ENCODE results near the gene CSTB.

The CSTB gene

DNA sequence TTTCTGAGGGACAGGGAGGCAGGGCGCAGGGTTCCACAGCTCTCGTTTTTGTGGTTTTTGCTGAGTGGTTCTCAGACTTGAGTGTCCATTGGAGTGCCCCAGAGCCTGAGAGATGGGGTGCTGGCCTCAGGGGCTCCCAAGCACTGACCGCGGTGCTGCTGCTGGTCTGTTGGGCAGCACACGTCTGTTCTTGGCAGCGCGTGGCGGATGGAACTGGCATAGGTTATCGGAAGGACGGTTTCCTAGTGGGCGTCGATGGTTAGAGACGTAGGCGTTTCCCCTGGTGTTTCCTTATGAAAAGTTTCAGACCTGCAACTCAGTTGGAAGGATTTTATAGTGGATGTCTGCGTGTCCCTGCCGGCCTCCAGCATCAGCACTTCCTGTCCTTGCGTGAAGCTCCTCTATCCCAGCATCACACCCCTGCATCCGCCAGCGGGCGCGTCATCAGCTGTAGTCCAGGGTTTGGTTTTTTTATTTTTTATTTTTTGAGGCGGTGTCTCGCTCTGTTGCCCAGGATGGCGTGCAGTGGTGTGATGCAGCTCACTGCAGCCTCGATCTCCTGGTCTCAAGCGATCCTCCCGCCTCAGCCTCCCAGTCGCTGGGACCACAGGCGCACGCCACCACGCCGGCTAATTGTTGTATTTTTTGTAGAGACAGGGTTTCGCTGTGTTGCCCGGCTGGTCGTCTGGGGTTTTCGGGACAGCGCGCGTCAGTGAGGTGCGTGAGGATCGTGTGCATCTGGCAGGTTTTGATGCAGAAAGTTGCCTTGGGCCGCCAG, 25.1 kb upstream of the CSTB start:
- TF ChIP-seq ZFX (IDR thresholded peaks at IDR 0.05), result no peak
- TF ChIP-seq, protein P1, sequence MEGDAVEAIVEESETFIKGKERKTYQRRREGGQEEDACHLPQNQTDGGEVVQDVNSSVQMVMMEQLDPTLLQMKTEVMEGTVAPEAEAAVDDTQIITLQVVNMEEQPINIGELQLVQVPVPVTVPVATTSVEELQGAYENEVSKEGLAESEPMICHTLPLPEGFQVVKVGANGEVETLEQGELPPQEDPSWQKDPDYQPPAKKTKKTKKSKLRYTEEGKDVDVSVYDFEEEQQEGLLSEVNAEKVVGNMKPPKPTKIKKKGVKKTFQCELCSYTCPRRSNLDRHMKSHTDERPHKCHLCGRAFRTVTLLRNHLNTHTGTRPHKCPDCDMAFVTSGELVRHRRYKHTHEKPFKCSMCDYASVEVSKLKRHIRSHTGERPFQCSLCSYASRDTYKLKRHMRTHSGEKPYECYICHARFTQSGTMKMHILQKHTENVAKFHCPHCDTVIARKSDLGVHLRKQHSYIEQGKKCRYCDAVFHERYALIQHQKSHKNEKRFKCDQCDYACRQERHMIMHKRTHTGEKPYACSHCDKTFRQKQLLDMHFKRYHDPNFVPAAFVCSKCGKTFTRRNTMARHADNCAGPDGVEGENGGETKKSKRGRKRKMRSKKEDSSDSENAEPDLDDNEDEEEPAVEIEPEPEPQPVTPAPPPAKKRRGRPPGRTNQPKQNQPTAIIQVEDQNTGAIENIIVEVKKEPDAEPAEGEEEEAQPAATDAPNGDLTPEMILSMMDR (conservative IDR thresholded peaks at IDR 0.05), result no peak
- H3K27ac ChIP-seq, result no peak overlapping the region

DNA sequence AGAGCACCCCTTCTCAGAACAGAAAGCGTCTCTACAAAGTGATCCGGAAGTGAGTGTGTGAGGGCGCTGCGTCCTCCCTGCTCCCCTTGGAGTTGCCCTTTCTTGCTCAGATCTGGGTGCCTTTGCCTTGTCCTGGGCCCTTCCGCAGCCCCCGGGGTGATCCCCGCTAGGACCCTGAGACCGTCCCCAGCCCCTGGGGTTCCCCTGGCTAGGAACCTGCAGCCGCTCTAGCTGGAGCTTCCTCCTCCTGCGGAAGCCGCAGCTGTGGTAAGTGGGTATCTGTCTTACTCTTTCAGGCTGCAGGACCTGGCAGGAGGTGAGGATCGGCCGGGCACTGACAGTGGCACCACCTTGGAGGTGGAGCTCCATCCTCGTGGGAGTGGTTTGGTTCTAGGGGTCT, 24.5 kb upstream of the CSTB start:
- no peak overlapping the region for H3K27ac ChIP-seq
- TF ChIP-seq, protein P1 (conservative IDR thresholded peaks at IDR 0.05), result no peak
- TF ChIP-seq ZFX (IDR thresholded peaks at IDR 0.05), result no peak

DNA sequence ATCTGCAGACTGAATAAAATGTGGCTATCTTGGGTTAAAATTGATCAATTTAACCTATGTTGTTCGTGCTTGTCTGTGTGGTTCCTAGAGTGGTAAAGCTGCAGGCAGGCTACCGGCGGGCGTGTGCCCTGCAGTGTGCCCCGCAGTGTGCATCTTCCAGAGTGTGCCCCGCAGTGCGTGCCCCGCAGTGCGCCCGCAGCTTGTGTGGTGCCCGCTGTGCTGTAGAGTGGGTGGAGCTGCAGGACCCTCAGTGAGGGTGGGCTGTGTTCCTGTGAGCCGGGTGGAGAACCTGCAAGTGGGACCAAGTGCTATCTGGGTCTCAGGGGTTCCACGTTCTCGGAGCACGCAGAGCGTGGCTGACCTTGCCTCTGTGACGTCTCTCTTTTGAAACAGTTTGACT, 24.0 kb upstream of the CSTB start:
- TF ChIP-seq ZFX (IDR thresholded peaks at IDR 0.05), result no peak
- TF ChIP-seq, protein P1 (conservative IDR thresholded peaks at IDR 0.05), result no peak
- no peak overlapping the region for H3K27ac ChIP-seq

DNA sequence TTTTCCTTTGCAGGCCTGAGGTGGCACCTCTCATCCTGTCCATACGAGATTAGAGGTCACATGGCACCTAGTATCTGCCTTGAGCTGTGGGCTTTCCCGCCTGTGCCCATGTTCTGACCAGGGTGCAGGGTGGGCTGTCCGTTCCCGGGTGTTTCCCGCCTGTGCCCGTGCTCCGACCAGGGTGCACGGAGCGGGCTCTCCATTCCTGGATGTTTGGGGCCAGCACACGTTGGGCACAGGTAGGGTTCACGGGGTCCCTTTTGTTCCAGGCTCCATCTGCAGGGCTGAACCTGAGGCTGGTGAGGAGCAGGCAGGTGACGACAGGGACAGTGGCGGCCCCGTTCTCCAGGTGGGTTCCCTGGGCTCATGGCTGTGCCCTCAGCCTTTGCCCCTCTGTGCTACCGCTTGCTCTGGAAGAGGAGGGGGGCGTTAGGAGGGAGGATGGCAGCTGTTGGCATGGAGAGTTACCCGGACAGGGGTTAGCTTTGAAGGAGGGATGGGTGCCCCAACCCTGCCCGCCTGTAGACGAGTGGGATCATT, 23.3 kb upstream of the CSTB start:
- no peak overlapping the region for H3K27ac ChIP-seq

DNA sequence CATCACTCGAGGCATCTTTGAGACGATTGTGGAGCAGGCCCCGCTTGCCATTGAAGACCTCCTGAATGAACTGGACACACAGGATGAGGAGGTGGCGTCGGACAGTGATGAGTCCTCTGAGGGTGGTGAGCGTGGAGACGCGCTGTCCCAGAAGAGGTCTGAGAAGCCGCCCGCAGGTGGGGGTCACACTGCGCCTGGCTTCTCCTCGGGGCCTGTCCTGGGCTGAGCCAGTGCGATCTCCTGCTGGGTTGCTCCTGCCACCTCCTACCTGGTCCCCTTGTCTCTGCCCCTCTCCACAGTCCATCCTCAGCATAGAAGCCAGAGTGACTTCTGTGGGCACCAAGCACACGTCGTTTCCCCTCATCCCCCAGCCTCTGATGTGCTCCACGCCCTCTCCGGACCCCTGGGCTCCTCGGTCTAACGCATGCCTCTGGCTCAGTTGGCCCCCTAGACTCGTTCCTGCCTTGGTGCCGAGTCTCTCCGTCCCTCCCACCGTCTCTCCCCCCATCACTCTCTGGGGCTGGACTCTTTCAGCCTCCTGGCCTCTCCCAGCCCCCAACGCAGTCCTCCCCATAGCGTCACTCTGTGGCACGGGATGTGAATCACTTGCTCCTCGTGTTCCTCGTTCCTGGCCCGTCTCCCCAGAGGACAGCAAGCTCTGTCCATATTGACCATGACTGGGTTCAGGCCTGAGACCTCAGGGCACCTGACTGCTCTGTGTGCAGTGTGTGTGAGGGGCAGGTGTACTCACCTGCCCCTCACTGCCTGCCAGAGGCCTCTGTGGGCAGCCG, 22.0 kb upstream of the CSTB start:
- TF ChIP-seq, protein P1 (conservative IDR thresholded peaks at IDR 0.05), result no peak
- TF ChIP-seq ZFX (IDR thresholded peaks at IDR 0.05), result no peak
- H3K27ac ChIP-seq, result no peak overlapping the region

More for the DNA sequence above, 23.3 kb upstream of the CSTB start:
- no peak for TF ChIP-seq ZFX (IDR thresholded peaks at IDR 0.05)
- TF ChIP-seq, protein P1 (conservative IDR thresholded peaks at IDR 0.05), result no peak

DNA sequence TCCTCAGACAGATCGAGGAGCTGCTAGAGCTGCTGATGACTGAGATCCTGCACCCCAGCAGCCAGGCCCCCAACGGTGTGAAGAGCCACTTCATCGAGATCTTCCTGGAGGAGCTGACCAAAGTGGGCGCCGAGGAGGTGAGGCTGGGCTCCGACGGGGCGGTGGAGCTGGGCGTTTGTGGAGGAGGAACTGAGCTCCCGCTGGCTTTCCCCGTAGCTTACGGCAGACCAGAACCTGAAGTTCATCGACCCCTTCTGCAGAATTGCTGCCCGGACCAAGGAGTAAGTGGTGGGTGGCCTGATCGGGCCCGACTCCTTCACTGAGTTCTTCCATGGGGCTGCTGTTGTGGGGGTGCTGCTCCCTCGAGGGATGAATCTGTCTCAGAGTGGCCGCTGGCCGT, 21.3 kb upstream of the CSTB start:
- no peak overlapping the region for H3K27ac ChIP-seq
- no peak for TF ChIP-seq ZFX (IDR thresholded peaks at IDR 0.05)
- TF ChIP-seq, protein P1 (conservative IDR thresholded peaks at IDR 0.05), result no peak

DNA sequence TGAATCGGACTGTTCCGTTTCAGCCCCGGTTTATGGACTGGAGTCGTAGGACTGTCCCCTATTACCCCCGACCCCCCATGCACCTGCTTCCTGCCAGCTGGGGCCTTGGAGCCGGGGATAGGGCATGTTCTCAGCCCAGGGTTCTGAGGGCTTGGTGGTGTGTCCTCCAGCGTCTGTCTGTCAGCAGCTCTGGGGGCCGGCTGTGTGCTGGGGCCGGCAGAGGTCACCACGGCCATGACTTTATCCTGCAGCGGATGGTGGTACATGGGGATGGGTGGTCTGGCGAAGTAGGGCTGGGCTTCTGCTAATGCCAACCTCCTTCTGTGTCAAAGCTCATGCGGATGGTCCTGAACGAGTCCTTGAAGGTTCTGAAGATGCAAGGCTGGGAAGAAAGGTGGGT, 18.7 kb upstream of the CSTB start:
- H3K27ac ChIP-seq, result no peak overlapping the region
- TF ChIP-seq, protein P1 (conservative IDR thresholded peaks at IDR 0.05), result no peak
- TF ChIP-seq ZFX (IDR thresholded peaks at IDR 0.05), result no peak

Data from C4-2B (cell line).